Astrocyte (in vitro differentiated cells and primary cell): ENCODE measurements around the gene GNAQ. TPM values are rescaled to one million over a fixed set of nuclear protein-coding genes. Genes with fewer than 3 reads are reported as not detected.

ENCODE experiments used
- DNase-seq: peaks from one replicate; pipeline ENCODE4 v3.0.0-alpha.2; 2010; ENCODE audit warnings: low read depth
- FAIRE-seq: peaks from 2 replicates; lab custom pipeline; 2011; peaks lifted over from hg19 to GRCh38; lab: Jason Lieb, UNC
- H2AFZ ChIP-seq: 2 replicates; pipeline ENCODE4 v1.6.0; 2012; ENCODE audit warnings: low read depth, low read length, inconsistent platforms
- H3K27ac ChIP-seq: 2 replicates; pipeline ENCODE4 v1.5.1; 2011; ENCODE audit warnings: low read depth, low read length, inconsistent platforms
- H3K27me3 ChIP-seq: 2 replicates; pipeline ENCODE4 v1.6.0; 2011; ENCODE audit warnings: low read length, inconsistent platforms; ENCODE audit not compliant: insufficient read depth
- H3K36me3 ChIP-seq: 2 replicates; pipeline ENCODE4 v1.5.1; 2011; ENCODE audit warnings: low read length, inconsistent platforms; ENCODE audit not compliant: insufficient read depth
- H3K4me1 ChIP-seq: 2 replicates; pipeline ENCODE4 v1.5.1; 2011; ENCODE audit warnings: low read length, inconsistent platforms; ENCODE audit not compliant: insufficient read depth
- H3K4me2 ChIP-seq: 2 replicates; pipeline ENCODE4 v1.6.0; 2012; ENCODE audit warnings: low read length, inconsistent platforms
- H3K4me3 ChIP-seq: 2 replicates; pipeline ENCODE4 v1.5.1; 2011; ENCODE audit warnings: low read depth, mild to moderate bottlenecking, low read length, inconsistent platforms; ENCODE audit not compliant: insufficient read depth
- H3K79me2 ChIP-seq: 2 replicates; pipeline ENCODE4 v1.6.0; 2012; ENCODE audit warnings: mild to moderate bottlenecking, low read length, inconsistent platforms; ENCODE audit not compliant: insufficient read depth
- H3K9ac ChIP-seq: 2 replicates; pipeline ENCODE4 v1.6.0; 2012; ENCODE audit warnings: mild to moderate bottlenecking, low read length, inconsistent platforms
- H3K9me3 ChIP-seq: 2 replicates; pipeline ENCODE4 v1.5.1; 2012; ENCODE audit warnings: low read depth, mild to moderate bottlenecking, low read length, inconsistent platforms; ENCODE audit not compliant: insufficient read depth
- H4K20me1 ChIP-seq: 2 replicates; pipeline ENCODE4 v1.6.0; 2012; ENCODE audit warnings: low read length, inconsistent platforms; ENCODE audit not compliant: insufficient read depth
- H3K27ac Mint-ChIP-seq: one replicate; pipeline ENCODE4 v1.8.0; 2021; ENCODE audit warnings: mild to moderate bottlenecking, mixed read lengths; ENCODE audit not compliant: unreplicated experiment
- H3K27me3 Mint-ChIP-seq: one replicate; pipeline ENCODE4 v1.8.0; 2021; ENCODE audit warnings: low read depth, mixed read lengths; ENCODE audit not compliant: unreplicated experiment
- H3K36me3 Mint-ChIP-seq: one replicate; pipeline ENCODE4 v1.8.0; 2021; ENCODE audit warnings: low read depth, mixed read lengths; ENCODE audit not compliant: unreplicated experiment
- H3K4me1 Mint-ChIP-seq: one replicate; pipeline ENCODE4 v1.8.0; 2021; ENCODE audit warnings: low read depth, mixed read lengths; ENCODE audit not compliant: unreplicated experiment
- H3K4me3 Mint-ChIP-seq: one replicate; pipeline ENCODE4 v1.8.0; 2021; ENCODE audit warnings: mild to moderate bottlenecking, moderate library complexity, mixed read lengths; ENCODE audit not compliant: unreplicated experiment
- H3K9me3 Mint-ChIP-seq: one replicate; pipeline ENCODE4 v1.8.0; 2021; ENCODE audit warnings: mild to moderate bottlenecking, mixed read lengths; ENCODE audit not compliant: unreplicated experiment
- CTCF ChIP-seq: IDR thresholded peaks from 2 replicates; pipeline ENCODE4 v1.5.1; 2011; ENCODE audit warnings: low read depth, mild to moderate bottlenecking, inconsistent platforms, low read length, moderate library complexity; ENCODE audit not compliant: insufficient read depth
- EZH2 ChIP-seq: IDR thresholded peaks from 2 replicates; pipeline ENCODE4 v1.6.1; 2012; ENCODE audit warnings: mild to moderate bottlenecking, low read length, inconsistent platforms; ENCODE audit not compliant: insufficient read depth
- total RNA-seq: library from RNA; stranded (reverse); gene quantifications from 2 replicates; pipeline ENCODE4 v1.2.1, GENCODE V29; 2021

Gene GNAQ
- total RNA-seq, 1 donor from 2014 or later, result 74.9 TPM

- no peaks in the 10 kb centered on the region for H3K9me3 ChIP-seq
- H3K27me3 ChIP-seq, result no peaks in the 10 kb centered on the region
- no peaks in the 10 kb centered on the region for H3K36me3 ChIP-seq
- Mint-ChIP-seq H3K4me1 (peaks cover 8% of the 10 kb centered on the region), H3K27ac (no peak overlapping the region), H3K27me3 (no peaks in the 10 kb centered on the region), H3K9me3 (no peaks in the 10 kb centered on the region), H3K4me3 (no peak overlapping the region), H3K36me3 (peaks cover 6% of the 10 kb centered on the region)
- no peak overlapping the region for H3K4me3 ChIP-seq
- peaks cover 26% of the 10 kb centered on the region for H3K79me2 ChIP-seq
- peaks cover 32% of the 10 kb centered on the region for H4K20me1 ChIP-seq
- H3K4me2 ChIP-seq, result no peak overlapping the region
- H2AFZ ChIP-seq, result no peak overlapping the region
- H3K4me1 ChIP-seq, result no peaks in the 10 kb centered on the region
- no peak for TF ChIP-seq CTCF
- TF ChIP-seq EZH2, result no peak
- H3K9ac ChIP-seq, result no peak overlapping the region
- DNase-seq, result no peak
- no peak overlapping the region for H3K27ac ChIP-seq
- no peak for FAIRE-seq
Measured at GRCh38 chr9:77877976-77878375, 153.6 kb downstream of the GNAQ start.

GRCh38 chr9:77876590-77876989 is 155.0 kb downstream of the GNAQ start:
- no peak overlapping the region for H3K9ac ChIP-seq
- H3K27me3 ChIP-seq, result no peaks in the 10 kb centered on the region
- no peak overlapping the region for H3K4me3 ChIP-seq
- no peak overlapping the region for H3K27ac ChIP-seq
- Mint-ChIP-seq H3K27me3 (no peaks in the 10 kb centered on the region), H3K4me3 (no peak overlapping the region), H3K27ac (no peak overlapping the region), H3K9me3 (no peaks in the 10 kb centered on the region), H3K36me3 (peaks cover 6% of the 10 kb centered on the region), H3K4me1 (peaks cover 7% of the 10 kb centered on the region)
- no peaks in the 10 kb centered on the region for H3K4me1 ChIP-seq
- H3K79me2 ChIP-seq, result peaks cover 27% of the 10 kb centered on the region
- TF ChIP-seq CTCF, result no peak
- no peak for TF ChIP-seq EZH2
- no peaks in the 10 kb centered on the region for H3K36me3 ChIP-seq
- H4K20me1 ChIP-seq, result peaks cover 38% of the 10 kb centered on the region
- H3K9me3 ChIP-seq, result no peaks in the 10 kb centered on the region
- no peak overlapping the region for H2AFZ ChIP-seq
- FAIRE-seq (no peak), DNase-seq (no peak)
- H3K4me2 ChIP-seq, result no peak overlapping the region

- no peak overlapping the region for H3K27ac Mint-ChIP-seq
Measured at GRCh38 chr9:77876091-77876490, 155.5 kb downstream of the GNAQ start.

More at GRCh38 chr9:77876091-77876490, 155.5 kb downstream of the GNAQ start:
- no peak overlapping the region for H3K4me2 ChIP-seq
- no peak overlapping the region for H3K27ac ChIP-seq
- no peaks in the 10 kb centered on the region for H3K9me3 ChIP-seq
- H3K36me3 ChIP-seq, result no peaks in the 10 kb centered on the region
- FAIRE-seq (no peak), DNase-seq (peak; percentile 44)
- H3K4me3 ChIP-seq, result no peak overlapping the region
- TF ChIP-seq CTCF, result no peak
- no peak for TF ChIP-seq EZH2
- no peak overlapping the region for H3K9ac ChIP-seq
- no peaks in the 10 kb centered on the region for H3K4me1 ChIP-seq
- H2AFZ ChIP-seq, result no peak overlapping the region
- no peaks in the 10 kb centered on the region for H3K27me3 Mint-ChIP-seq
- H3K4me3 Mint-ChIP-seq, result no peak overlapping the region
- H3K79me2 ChIP-seq, result peaks cover 26% of the 10 kb centered on the region
- H3K36me3 Mint-ChIP-seq, result peaks cover 6% of the 10 kb centered on the region
- peaks cover 37% of the 10 kb centered on the region for H4K20me1 ChIP-seq
- peaks cover 10% of the 10 kb centered on the region for H3K4me1 Mint-ChIP-seq
- H3K27me3 ChIP-seq, result no peaks in the 10 kb centered on the region
- no peaks in the 10 kb centered on the region for H3K9me3 Mint-ChIP-seq
